ENCODE data around the gene ZCCHC24. TPM values are rescaled to one million over a fixed set of nuclear protein-coding genes. Genes with fewer than 3 reads are reported as not detected.

ZCCHC24 gene
- total RNA-seq, 1 donor from 2014 or later: 1.6 TPM

GRCh38 chr10:79361726-79362397 is 83.6 kb downstream of the ZCCHC24 start:
- no peak for DNase-seq (ENCODE audit: low spot score, unreplicated experiment)
- H3K27ac Mint-ChIP-seq: no peak overlapping the region
- peaks cover 21% of the 10 kb centered on the region for H3K27me3 Mint-ChIP-seq
- H3K4me1 Mint-ChIP-seq (ENCODE audit: low read depth): no peaks in the 10 kb centered on the region
- no peak overlapping the region for H3K4me3 Mint-ChIP-seq (ENCODE audit: low read depth)
- TF ChIP-seq CTCF (IDR thresholded peaks at IDR 0.05; ENCODE audit: unreplicated experiment): no peak
- H3K9me3 Mint-ChIP-seq (ENCODE audit: low read depth): peaks cover 8% of the 10 kb centered on the region
- H3K36me3 Mint-ChIP-seq (ENCODE audit: insufficient read depth): peaks cover 6% of the 10 kb centered on the region

GRCh38 chr10:79360499-79361342 is 84.7 kb downstream of the ZCCHC24 start:
- no peak overlapping the region for H3K27ac Mint-ChIP-seq
- H3K4me1 Mint-ChIP-seq (ENCODE audit: low read depth): no peaks in the 10 kb centered on the region
- peaks cover 10% of the 10 kb centered on the region for H3K36me3 Mint-ChIP-seq (ENCODE audit: insufficient read depth)
- DNase-seq (ENCODE audit: low spot score, unreplicated experiment): no peak
- no peak overlapping the region for H3K4me3 Mint-ChIP-seq (ENCODE audit: low read depth)
- peaks cover 8% of the 10 kb centered on the region for H3K9me3 Mint-ChIP-seq (ENCODE audit: low read depth)
- no peak for TF ChIP-seq CTCF (IDR thresholded peaks at IDR 0.05; ENCODE audit: unreplicated experiment)
- H3K27me3 Mint-ChIP-seq: peaks cover 15% of the 10 kb centered on the region

GRCh38 chr10:79359816-79360498 is 85.5 kb downstream of the ZCCHC24 start:
- Mint-ChIP-seq H3K36me3 (ENCODE audit: insufficient read depth) (peaks cover 13% of the 10 kb centered on the region), H3K27me3 (peaks cover 11% of the 10 kb centered on the region), H3K9me3 (ENCODE audit: low read depth) (peaks cover 8% of the 10 kb centered on the region), H3K27ac (no peak overlapping the region), H3K4me1 (ENCODE audit: low read depth) (no peaks in the 10 kb centered on the region), H3K4me3 (ENCODE audit: low read depth) (no peak overlapping the region)
- DNase-seq (ENCODE audit: low spot score, unreplicated experiment): no peak
- no peak for TF ChIP-seq CTCF (IDR thresholded peaks at IDR 0.05; ENCODE audit: unreplicated experiment)

- Mint-ChIP-seq H3K27ac (no peak overlapping the region), H3K9me3 (ENCODE audit: low read depth) (no peaks in the 10 kb centered on the region), H3K36me3 (ENCODE audit: insufficient read depth) (peaks cover 22% of the 10 kb centered on the region), H3K4me3 (ENCODE audit: low read depth) (no peak overlapping the region), H3K4me1 (ENCODE audit: low read depth) (no peaks in the 10 kb centered on the region), H3K27me3 (peaks cover 3% of the 10 kb centered on the region)
- no peak for DNase-seq (ENCODE audit: low spot score, unreplicated experiment)
- no peak for TF ChIP-seq CTCF (IDR thresholded peaks at IDR 0.05; ENCODE audit: unreplicated experiment)
Observed at GRCh38 chr10:79358811-79359210, 86.6 kb downstream of the ZCCHC24 start.

- H3K4me3 Mint-ChIP-seq (ENCODE audit: low read depth): no peak overlapping the region
- H3K36me3 Mint-ChIP-seq (ENCODE audit: insufficient read depth): peaks cover 29% of the 10 kb centered on the region
- TF ChIP-seq CTCF (IDR thresholded peaks at IDR 0.05; ENCODE audit: unreplicated experiment): no peak
- H3K27ac Mint-ChIP-seq: no peak overlapping the region
- H3K4me1 Mint-ChIP-seq (ENCODE audit: low read depth): no peaks in the 10 kb centered on the region
- no peaks in the 10 kb centered on the region for H3K9me3 Mint-ChIP-seq (ENCODE audit: low read depth)
- no peak for DNase-seq (ENCODE audit: low spot score, unreplicated experiment)
- H3K27me3 Mint-ChIP-seq: peaks cover 3% of the 10 kb centered on the region
Observed at GRCh38 chr10:79357180-79357579, 88.2 kb downstream of the ZCCHC24 start.

Data from progenitor cell of endocrine pancreas (in vitro differentiated cells).